PC-9 (cell line): ENCODE measurements around the gene PFN2.

Experiments used
- EZH2 ChIP-seq: fragments of 200-600 bp; sonication (generic); IDR thresholded peaks from 2 replicates; pipeline ENCODE4 v1.8.0; 2017; ENCODE audit warnings: antibody characterized with exemption, low read depth
- TF ChIP-seq, protein P1 (sequence below): fragments of 200-600 bp; sonication (generic); conservative IDR thresholded peaks from 2 replicates; pipeline ENCODE4 v1.6.1; 2017; ENCODE audit warnings: mixed run types, antibody characterized with exemption, mild to moderate bottlenecking, moderate library complexity

DNA sequence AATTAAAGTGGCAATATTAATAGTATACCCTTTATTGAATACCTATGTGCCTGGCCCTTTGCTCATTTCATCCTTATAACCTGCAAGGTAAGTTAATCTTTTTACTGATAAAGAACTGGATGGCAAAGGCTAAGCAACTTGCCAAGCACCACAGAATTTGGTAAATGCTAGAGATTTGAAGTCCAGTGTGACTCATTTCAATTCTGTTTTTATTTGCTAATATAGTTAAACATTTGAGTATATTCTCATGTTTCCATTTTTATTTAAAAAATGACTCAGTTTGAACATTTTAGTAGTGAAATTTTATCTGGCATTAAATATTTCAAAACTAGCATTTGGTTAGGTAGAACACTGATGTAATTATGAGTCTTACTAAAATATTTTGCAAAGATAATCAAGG lies 11.3 kb downstream of the PFN2 start:
- TF ChIP-seq, protein P1, sequence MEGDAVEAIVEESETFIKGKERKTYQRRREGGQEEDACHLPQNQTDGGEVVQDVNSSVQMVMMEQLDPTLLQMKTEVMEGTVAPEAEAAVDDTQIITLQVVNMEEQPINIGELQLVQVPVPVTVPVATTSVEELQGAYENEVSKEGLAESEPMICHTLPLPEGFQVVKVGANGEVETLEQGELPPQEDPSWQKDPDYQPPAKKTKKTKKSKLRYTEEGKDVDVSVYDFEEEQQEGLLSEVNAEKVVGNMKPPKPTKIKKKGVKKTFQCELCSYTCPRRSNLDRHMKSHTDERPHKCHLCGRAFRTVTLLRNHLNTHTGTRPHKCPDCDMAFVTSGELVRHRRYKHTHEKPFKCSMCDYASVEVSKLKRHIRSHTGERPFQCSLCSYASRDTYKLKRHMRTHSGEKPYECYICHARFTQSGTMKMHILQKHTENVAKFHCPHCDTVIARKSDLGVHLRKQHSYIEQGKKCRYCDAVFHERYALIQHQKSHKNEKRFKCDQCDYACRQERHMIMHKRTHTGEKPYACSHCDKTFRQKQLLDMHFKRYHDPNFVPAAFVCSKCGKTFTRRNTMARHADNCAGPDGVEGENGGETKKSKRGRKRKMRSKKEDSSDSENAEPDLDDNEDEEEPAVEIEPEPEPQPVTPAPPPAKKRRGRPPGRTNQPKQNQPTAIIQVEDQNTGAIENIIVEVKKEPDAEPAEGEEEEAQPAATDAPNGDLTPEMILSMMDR = no peak
- TF ChIP-seq EZH2 = no peak
